ENCODE results near the gene AFF4. TPM values are rescaled to one million over a fixed set of nuclear protein-coding genes. Genes with fewer than 3 reads are reported as not detected.

The AFF4 gene
- total RNA-seq, 2 experiments from 2014 or later, result 97.9 to 103 TPM

DNA sequence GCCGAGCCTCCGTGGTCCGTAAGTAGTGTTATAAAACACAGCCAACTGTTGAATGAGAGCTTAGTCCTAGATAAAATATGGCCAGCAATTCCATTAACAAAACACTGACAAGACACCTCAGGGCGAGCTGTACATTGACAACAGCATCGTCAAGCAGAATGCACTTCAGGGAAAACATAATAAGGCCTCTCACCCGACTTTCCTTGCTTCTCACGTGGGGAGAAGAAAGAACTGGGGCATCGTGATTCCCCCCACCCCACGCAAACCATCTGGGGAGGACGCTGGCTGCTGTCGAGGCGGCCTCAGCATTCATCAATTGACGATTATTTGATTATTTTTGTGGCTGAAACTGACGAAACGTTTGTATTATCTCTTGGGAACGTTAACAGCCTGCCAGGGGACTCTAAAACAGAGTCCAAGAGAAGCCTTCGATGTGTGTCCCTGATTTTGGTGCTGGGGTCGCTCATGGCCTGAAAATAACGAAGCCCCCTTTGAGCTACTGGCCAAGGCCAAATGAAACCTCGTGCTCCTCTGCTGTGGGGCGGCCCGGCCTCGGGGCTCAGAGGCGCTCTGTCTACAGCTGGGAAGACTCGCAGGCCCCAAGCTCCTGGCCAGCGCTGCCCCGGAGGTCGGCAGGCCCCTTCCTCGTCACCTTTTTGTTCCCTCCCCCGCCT lies 97.6 kb downstream of the AFF4 start:
- H3K4me1 Mint-ChIP-seq (ENCODE audit: low read depth), result peaks cover 31% of the 10 kb centered on the region
- peak overlapping the region; percentile 96 for H3K4me3 Mint-ChIP-seq
- peak; percentile 13 for ATAC-seq (ENCODE audit: poor library complexity)
- peak overlapping the region; percentile 97 for H3K27ac Mint-ChIP-seq
- POLR2A ChIA-PET, result interaction anchor here (0.6 to 2.4 kb wide), 6 partner anchors 9 to 1985 kb away, joined by 3 to 20 read pairs (median 4); partner anchors contain the start of genes AFF4, CCNI2, HSPA4 and RAD50
- H3K9me3 Mint-ChIP-seq, result no peaks in the 10 kb centered on the region
- Histone ChIP-seq H3K27me3 (ENCODE audit: control insufficient read depth in 1 of 2, insufficient read depth in 2 of 2, low read length in 2 of 2) (no peaks in the 10 kb centered on the region), H3K9me3 (ENCODE audit: control insufficient read depth in 1 of 2, insufficient read depth in 1 of 2, low read length in 2 of 2) (no peaks in the 10 kb centered on the region), H3K27ac (ENCODE audit: low read depth in 1 of 2, low read length in 2 of 2) (peak overlapping the region; percentile 95 to 98), H3K4me3 (ENCODE audit: low read length) (peak overlapping the region; percentile 95), H3K36me3 (ENCODE audit: insufficient read depth, low read length) (peaks cover 13% of the 10 kb centered on the region), H3K4me1 (ENCODE audit: insufficient read depth, low read length) (peaks cover 24% of the 10 kb centered on the region)
- peaks cover 39% of the 10 kb centered on the region for H3K36me3 Mint-ChIP-seq (ENCODE audit: low read depth)
- DNase-seq, result no peak
- H3K27me3 Mint-ChIP-seq, result no peaks in the 10 kb centered on the region
- intact Hi-C loops (cut with DNase I, micrococcal nuclease), result loop anchor here in 1 of 2 experiments (2.0 to 10.0 kb wide), 7 partner anchors 97 to 1361 kb away; partner anchors contain the start of genes AFF4, C5orf15, KIF3A and PPP2CA
- TF ChIP-seq CTCF (IDR thresholded peaks at IDR 0.05), result no peak
- CTCF ChIA-PET, result interaction anchor here (2.0 to 3.3 kb wide), 2 partner anchors 18 to 36 kb away, joined by 7 to 11 read pairs; partner anchors contain the start of gene SHROOM1

- Histone ChIP-seq H3K27ac (ENCODE audit: low read depth in 1 of 2, low read length in 2 of 2) (no peak overlapping the region), H3K9me3 (ENCODE audit: control insufficient read depth in 1 of 2, insufficient read depth in 1 of 2, low read length in 2 of 2) (no peaks in the 10 kb centered on the region), H3K27me3 (ENCODE audit: control insufficient read depth in 1 of 2, insufficient read depth in 2 of 2, low read length in 2 of 2) (no peaks in the 10 kb centered on the region), H3K4me3 (ENCODE audit: low read length) (no peak overlapping the region), H3K36me3 (ENCODE audit: insufficient read depth, low read length) (no peaks in the 10 kb centered on the region), H3K4me1 (ENCODE audit: insufficient read depth, low read length) (peaks cover 5% of the 10 kb centered on the region)
- H3K36me3 Mint-ChIP-seq (ENCODE audit: low read depth), result no peaks in the 10 kb centered on the region
- no peak overlapping the region for H3K27ac Mint-ChIP-seq
- peaks cover 6% of the 10 kb centered on the region for H3K4me1 Mint-ChIP-seq (ENCODE audit: low read depth)
- intact Hi-C loops (cut with DNase I, micrococcal nuclease), result loop anchor here in 1 of 2 experiments (1.0 to 10.0 kb wide), 2 partner anchors 26 to 1104 kb away; partner anchors contain the start of gene C5orf15
- CTCF ChIA-PET, result no interaction called here
- peaks cover 5% of the 10 kb centered on the region for H3K27me3 Mint-ChIP-seq
- no peaks in the 10 kb centered on the region for H3K9me3 Mint-ChIP-seq
- DNase-seq, result no peak
- no peak overlapping the region for H3K4me3 Mint-ChIP-seq
- POLR2A ChIA-PET, result interaction anchor here (0.5 to 0.7 kb wide), 2 partner anchors 22 to 113 kb away, joined by 3 read pairs; partner anchors contain the start of gene CCNI2
- no peak for ATAC-seq (ENCODE audit: poor library complexity)
- TF ChIP-seq CTCF (IDR thresholded peaks at IDR 0.05), result no peak
These were observed 102.7 kb downstream of the AFF4 start for GRCh38 chr5:132860742-132861141.

DNA sequence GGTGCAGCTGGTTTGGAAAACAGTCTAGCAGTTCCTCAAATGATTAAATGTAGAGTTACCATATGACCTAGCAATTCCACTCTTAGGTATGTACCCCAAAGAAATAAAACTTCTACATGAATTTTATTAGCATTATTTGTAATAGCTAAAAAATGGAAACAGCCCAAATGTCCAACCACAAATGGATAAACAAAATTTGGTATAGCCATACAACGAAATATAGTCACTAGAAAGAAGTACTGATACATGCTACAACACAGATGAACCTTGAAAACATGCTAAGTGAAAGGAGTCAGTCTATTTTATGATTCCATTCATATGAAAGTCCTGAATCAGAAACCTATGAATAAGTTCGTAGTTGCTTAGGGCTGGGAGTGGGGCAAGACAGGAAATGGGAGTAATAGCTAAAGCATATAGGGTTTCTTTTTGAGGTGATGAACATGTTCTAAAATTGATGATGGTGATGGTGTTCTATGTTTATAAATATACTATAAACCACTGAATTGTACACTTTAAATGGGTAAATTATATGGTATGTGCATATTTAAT lies 103.5 kb downstream of the AFF4 start:
- Mint-ChIP-seq H3K36me3 (ENCODE audit: low read depth) (no peaks in the 10 kb centered on the region), H3K27ac (no peak overlapping the region), H3K27me3 (peaks cover 5% of the 10 kb centered on the region), H3K4me3 (no peak overlapping the region), H3K4me1 (ENCODE audit: low read depth) (no peaks in the 10 kb centered on the region), H3K9me3 (no peaks in the 10 kb centered on the region)
- DNase-seq (no peak), ATAC-seq (ENCODE audit: poor library complexity) (no peak)
- Histone ChIP-seq H3K27me3 (ENCODE audit: control insufficient read depth in 1 of 2, insufficient read depth in 2 of 2, low read length in 2 of 2) (no peaks in the 10 kb centered on the region), H3K9me3 (ENCODE audit: control insufficient read depth in 1 of 2, insufficient read depth in 1 of 2, low read length in 2 of 2) (no peaks in the 10 kb centered on the region), H3K27ac (ENCODE audit: low read depth in 1 of 2, low read length in 2 of 2) (no peak overlapping the region), H3K36me3 (ENCODE audit: insufficient read depth, low read length) (no peaks in the 10 kb centered on the region), H3K4me3 (ENCODE audit: low read length) (no peak overlapping the region), H3K4me1 (ENCODE audit: insufficient read depth, low read length) (no peaks in the 10 kb centered on the region)
- ChIA-PET POLR2A (interaction anchor here (0.5 to 0.9 kb wide), 3 partner anchors 103 to 1878 kb away, joined by 3 read pairs; partner anchors contain the start of genes AFF4, CAMLG and CCNI2), CTCF (no interaction called here)
- intact Hi-C loops (cut with DNase I, micrococcal nuclease), result loop anchor here in 1 of 2 experiments (10.0 kb wide), 1 partner anchor 1105 kb away; the partner anchor contains the start of gene C5orf15
- TF ChIP-seq CTCF (IDR thresholded peaks at IDR 0.05), result no peak

All from CD4-positive, alpha-beta T cell (primary cell).